ENCODE results near the gene HAPLN1.

The HAPLN1 gene

GRCh38 chr5:83633285-83633684 lies 87.4 kb downstream of the HAPLN1 start:
- no peak for DNase-seq

GRCh38 chr5:83632874-83633273 lies 87.8 kb downstream of the HAPLN1 start:
- DNase-seq: no peak

- DNase-seq: no peak
Observed at GRCh38 chr5:83628360-83628759, 92.3 kb downstream of the HAPLN1 start.

- no peak for DNase-seq
Observed at GRCh38 chr5:83614841-83615240, 105.8 kb downstream of the HAPLN1 start.

GRCh38 chr5:83608122-83608521 lies 112.5 kb downstream of the HAPLN1 start:
- DNase-seq: peak; percentile 25

GRCh38 chr5:83595217-83595616 lies 125.4 kb downstream of the HAPLN1 start:
- no peak for DNase-seq

GRCh38 chr5:83590966-83591365 lies 129.7 kb downstream of the HAPLN1 start:
- DNase-seq: no peak

- DNase-seq: peak; percentile 72
Observed at GRCh38 chr5:83589786-83590185, 130.9 kb downstream of the HAPLN1 start.
